Fibroblast of lung (primary cell): ENCODE data around the gene ANAPC2.

Experiments
- CTCF ChIP-seq, 2 donors: IDR thresholded peaks in 1 of 2; conservative IDR thresholded peaks in 1 of 2; 1 replicate in 1 of 2; 2 replicates in 1 of 2; pipeline ENCODE4 v1.5.1; 2011 to 2012; ENCODE audit warnings: low read length in 2 of 2, control low read depth in 1 of 2, inconsistent platforms in 1 of 2, low read depth in 1 of 2, mild to moderate bottlenecking in 1 of 2
- EZH2 ChIP-seq: IDR thresholded peaks from 2 replicates; pipeline ENCODE4 v1.5.1; 2012; ENCODE audit warnings: low read length, control low read depth, mild to moderate bottlenecking; ENCODE audit errors: missing control alignments

DNA sequence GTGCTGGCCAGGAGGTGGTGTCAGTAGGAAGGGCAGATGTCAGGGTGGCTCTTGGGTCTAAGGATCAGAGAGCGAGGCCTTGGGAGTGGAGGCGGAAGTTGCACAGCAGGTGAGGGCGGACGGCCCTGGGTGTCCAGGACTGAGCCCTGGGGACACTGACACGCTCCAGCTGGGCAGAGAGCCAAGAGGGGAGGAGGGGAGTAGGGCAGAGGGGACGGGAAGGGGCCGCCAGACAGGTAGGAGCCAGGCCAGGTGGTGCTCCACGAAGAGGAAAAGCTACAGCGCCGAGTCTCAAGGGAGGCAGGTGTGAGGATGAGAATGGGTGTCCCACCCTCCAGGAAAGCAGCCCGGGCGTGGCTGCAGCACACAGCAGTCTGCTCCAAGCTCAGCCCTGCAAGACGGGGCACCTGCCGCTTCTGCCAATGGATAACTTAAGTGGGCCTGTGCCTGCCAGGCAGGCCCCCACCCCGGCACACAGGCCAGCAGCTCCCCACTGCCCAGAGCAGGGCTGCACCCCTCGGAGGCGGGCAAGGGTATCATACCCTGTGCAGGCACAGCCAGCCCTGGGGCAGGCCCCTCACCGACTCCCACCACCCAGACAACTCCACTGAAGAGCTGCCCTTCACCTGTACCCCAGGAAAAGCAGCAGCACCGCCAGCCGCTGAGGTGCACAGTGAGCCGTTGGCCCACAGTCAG lies 7.3 kb upstream of the ANAPC2 start:
- TF ChIP-seq CTCF (conservative IDR thresholded peaks at IDR 0.05 in 1 of 2, IDR thresholded peaks at IDR 0.05 in 1 of 2; ENCODE audit: low read depth in 1 of 2, low read length in 2 of 2) (no peak), EZH2 (no peak)
